Left kidney (tissue), 2 donors: Measurements from ENCODE around the gene FLNB. TPM values are rescaled to one million over a fixed set of nuclear protein-coding genes. Genes with fewer than 3 reads are reported as not detected.
"Not testable (repeated sequence)": the region's sequence is repeated elsewhere in the genome, so short reads cannot be mapped to it uniquely, and the experiment has no call there.

Experiments
- DNase-seq: peaks from one replicate; pipeline ENCODE4 v3.0.0-alpha.2; 2013
- polyA plus RNA-seq: library from polyadenylated mRNA; unstranded; fragments of 120-200 nt; gene quantifications from one replicate; pipeline ENCODE4 v1.2.1, GENCODE V29; 2013; ENCODE audit not compliant: insufficient read length

FLNB gene
- polyA plus RNA-seq, 1 donor, result 176 TPM

- no peak for DNase-seq
Observed at GRCh38 chr3:58052373-58053273, 44.4 kb downstream of the FLNB start.

- DNase-seq, result no peak
Observed at GRCh38 chr3:58054652-58055051, 46.4 kb downstream of the FLNB start.

GRCh38 chr3:58055314-58055713 is 47.1 kb downstream of the FLNB start:
- DNase-seq, result no peak

- not testable (repeated sequence) for DNase-seq
Observed at GRCh38 chr3:58055891-58056290, 47.7 kb downstream of the FLNB start.

- DNase-seq, result no peak
Observed at GRCh38 chr3:58058361-58059263, 50.4 kb downstream of the FLNB start.

GRCh38 chr3:58059349-58060321 is 51.4 kb downstream of the FLNB start:
- DNase-seq, result peak; percentile 91

GRCh38 chr3:58062472-58062871 is 54.2 kb downstream of the FLNB start:
- peak; percentile 67 for DNase-seq

GRCh38 chr3:58063022-58063815 is 55.0 kb downstream of the FLNB start:
- no peak for DNase-seq

- DNase-seq, result no peak
Observed at GRCh38 chr3:58064923-58065638, 56.9 kb downstream of the FLNB start.

GRCh38 chr3:58065700-58066167 is 57.5 kb downstream of the FLNB start:
- no peak for DNase-seq

GRCh38 chr3:58066842-58067241 is 58.6 kb downstream of the FLNB start:
- DNase-seq, result no peak

GRCh38 chr3:58068122-58068809 is 60.0 kb downstream of the FLNB start:
- DNase-seq, result no peak

- no peak for DNase-seq
Observed at GRCh38 chr3:58071480-58071971, 63.3 kb downstream of the FLNB start.

- no peak for DNase-seq
Observed at GRCh38 chr3:58072052-58072762, 64.0 kb downstream of the FLNB start.

- DNase-seq, result no peak
Observed at GRCh38 chr3:58072763-58073130, 64.5 kb downstream of the FLNB start.

GRCh38 chr3:58073301-58074108 is 65.3 kb downstream of the FLNB start:
- no peak for DNase-seq

- no peak for DNase-seq
Observed at GRCh38 chr3:58074116-58074715, 66.0 kb downstream of the FLNB start.
